ENCODE data around the gene TRIM48. TPM values are rescaled to one million over a fixed set of nuclear protein-coding genes. Genes with fewer than 3 reads are reported as not detected.
"Not testable (repeated sequence)": the region's sequence is repeated elsewhere in the genome, so short reads cannot be mapped to it uniquely, and the experiment has no call there.

TRIM48 gene
- total RNA-seq (2021) (not detected in 3 replicates), Bru-seq, nascent RNA (not detected)
- long read RNA-seq, experiment 1, result 0 reads
- long read RNA-seq, experiment 2, result 0 reads
- long read RNA-seq, experiment 3, result 0 reads

- H3K4me1 Mint-ChIP-seq; ATAC-seq; CTCF ChIA-PET; H3K27me3 Mint-ChIP-seq (ENCODE audit: low read depth); DNase-seq (ENCODE audit: low spot score); H3K27ac Mint-ChIP-seq; POLR2A ChIA-PET; H3K4me3 Mint-ChIP-seq: not testable (repeated sequence)
- H3K9me3 Mint-ChIP-seq, result peaks cover 62% of the 10 kb centered on the region
- peaks cover 56% of the 10 kb centered on the region for H3K36me3 Mint-ChIP-seq
Measured at GRCh38 chr11:55261855-55262254, at the start of gene TRIM48. Gene TRIM48 (plus strand): TSS chr11:55262155. CDS start chr11:55262268, 113 bp downstream.

GRCh38 chr11:55238316-55238715, 23.6 kb upstream of the TRIM48 start:
- ATAC-seq; H3K27ac Mint-ChIP-seq; POLR2A ChIA-PET; H3K4me1 Mint-ChIP-seq; DNase-seq (ENCODE audit: low spot score); CTCF ChIA-PET; H3K4me3 Mint-ChIP-seq: not testable (repeated sequence)
- Mint-ChIP-seq H3K9me3 (peaks cover 81% of the 10 kb centered on the region), H3K36me3 (peaks cover 77% of the 10 kb centered on the region), H3K27me3 (ENCODE audit: low read depth) (peaks cover 23% of the 10 kb centered on the region)

- peaks cover 61% of the 10 kb centered on the region for H3K9me3 Mint-ChIP-seq
Measured at GRCh38 chr11:55263081-55263480, 1.1 kb downstream of the TRIM48 start.

More at GRCh38 chr11:55263081-55263480, 1.1 kb downstream of the TRIM48 start:
- ChIA-PET CTCF (no interaction called here), POLR2A (no interaction called here)
- Mint-ChIP-seq H3K27me3 (ENCODE audit: low read depth) (peaks cover 2% of the 10 kb centered on the region; the same call in 1 of the 2 replicates), H3K4me3 (no peak overlapping the region), H3K36me3 (peaks cover 51% of the 10 kb centered on the region), H3K4me1 (no peaks in the 10 kb centered on the region), H3K27ac (no peak overlapping the region)
- DNase-seq (ENCODE audit: low spot score) (no peak), ATAC-seq (no peak)
- TF ChIP-seq ZNF317 (CRISPR knock-in tag; IDR thresholded peaks at IDR 0.05; ENCODE audit: borderline replicate concordance, low read depth) (no peak), STAT6 (CRISPR knock-in tag; conservative IDR thresholded peaks at IDR 0.05; ENCODE audit: low read depth) (no peak), CBFB (CRISPR knock-in tag; IDR thresholded peaks at IDR 0.05; ENCODE audit: low read depth) (no peak), RELA (CRISPR knock-in tag; IDR thresholded peaks at IDR 0.05; ENCODE audit: borderline replicate concordance) (no peak), OVOL2 (CRISPR knock-in tag; IDR thresholded peaks at IDR 0.05; ENCODE audit: borderline replicate concordance) (no peak), GRHL2 (CRISPR knock-in tag; IDR thresholded peaks at IDR 0.05; ENCODE audit: insufficient replicate concordance, severe bottlenecking) (no peak), ATF3 (CRISPR knock-in tag; conservative IDR thresholded peaks at IDR 0.05) (no peak), MAX (CRISPR knock-in tag; IDR thresholded peaks at IDR 0.05) (no peak), NFE2L1 (CRISPR knock-in tag; IDR thresholded peaks at IDR 0.05) (no peak), ZBTB21 (CRISPR knock-in tag; IDR thresholded peaks at IDR 0.05; ENCODE audit: borderline replicate concordance) (no peak), NR3C1 (CRISPR knock-in tag; conservative IDR thresholded peaks at IDR 0.05; ENCODE audit: low read depth) (no peak), ATF6 (CRISPR knock-in tag; IDR thresholded peaks at IDR 0.05) (no peak)

Other genes with a start within 250 kb of the TRIM48 start
- gene OR4A16, start 81.0 kb downstream of the TRIM48 start, total RNA-seq (2021), result not detected in 3 replicates
- not detected in 3 replicates for gene OR4A15, start 105.8 kb downstream of the TRIM48 start, total RNA-seq (2021)